Vagina (tissue), 2 donors: ENCODE results near the gene TBC1D16. TPM values are rescaled to one million over a fixed set of nuclear protein-coding genes. Genes with fewer than 3 reads are reported as not detected.
"Not testable (repeated sequence)": the region's sequence is repeated elsewhere in the genome, so short reads cannot be mapped to it uniquely, and the experiment has no call there.

Experiments
- DNase-seq, 2 donors: peaks; one replicate each; pipeline ENCODE4 v3.0.0-alpha.2; 2017; ENCODE audit errors: extremely low spot score in 2 of 2
- H3K27ac ChIP-seq: fragments of 200-600 bp; sonication (generic); one replicate; pipeline ENCODE4 v1.5.1; 2019
- H3K27me3 ChIP-seq: fragments of 200-600 bp; sonication (generic); one replicate; pipeline ENCODE4 v1.5.1; 2019
- H3K36me3 ChIP-seq, 2 donors: fragments of 200-600 bp; sonication (generic); one replicate each; pipeline ENCODE4 v1.5.1; 2017 to 2019
- H3K4me1 ChIP-seq: fragments of 200-600 bp; sonication (generic); one replicate; pipeline ENCODE4 v1.5.1; 2019
- H3K4me3 ChIP-seq, 2 donors: fragments of 200-600 bp; sonication (generic); 1 replicate in 1 of 2; 2 replicates in 1 of 2; pipeline ENCODE4 v1.5.1; 2016 to 2019
- H3K9me3 ChIP-seq: fragments of 200-600 bp; sonication (generic); one replicate; pipeline ENCODE4 v1.5.1; 2019
- POLR2A ChIP-seq, 2 donors: fragments of 450-650 bp; IDR thresholded peaks; one replicate each; pipeline ENCODE4 v1.6.1; 2017; ENCODE audit warnings: antibody characterized with exemption in 2 of 2, mild to moderate bottlenecking in 2 of 2, moderate library complexity in 2 of 2
- POLR2AphosphoS5 ChIP-seq, 2 donors: sonication (generic); formaldehyde crosslinking; IDR thresholded peaks; one replicate each; pipeline ENCODE4 v1.9.0; 2017; ENCODE audit warnings: antibody characterized with exemption in 2 of 2, mild to moderate bottlenecking in 2 of 2, low read depth in 1 of 2; ENCODE audit not compliant: insufficient read depth in 1 of 2
- intact Hi-C: fragments of 100-400 bp; cut with DNase I; formaldehyde crosslinking; loops from one replicate; pipeline ENCODE4 v1.15.1; 2023
- total RNA-seq: library from RNA; depleted of rRNA; stranded (reverse); fragments of >200 nt; gene quantifications from one replicate; pipeline ENCODE4 v1.2.3, GENCODE V29; 2016
- TF ChIP-seq, protein P1 (sequence below), 3 experiments: fragments of 450-650 bp in 2 of 3; fragments of 200-600 bp in 1 of 3; sonication (generic) in 1 of 3; IDR thresholded peaks; one replicate each; pipeline ENCODE4 v1.5.1; 2017 to 2019; ENCODE audit warnings: antibody characterized with exemption in 3 of 3, mild to moderate bottlenecking in 2 of 3, moderate library complexity in 2 of 3

The TBC1D16 gene
- total RNA-seq, 1 donor from 2014 or later = 18.2 TPM

DNA sequence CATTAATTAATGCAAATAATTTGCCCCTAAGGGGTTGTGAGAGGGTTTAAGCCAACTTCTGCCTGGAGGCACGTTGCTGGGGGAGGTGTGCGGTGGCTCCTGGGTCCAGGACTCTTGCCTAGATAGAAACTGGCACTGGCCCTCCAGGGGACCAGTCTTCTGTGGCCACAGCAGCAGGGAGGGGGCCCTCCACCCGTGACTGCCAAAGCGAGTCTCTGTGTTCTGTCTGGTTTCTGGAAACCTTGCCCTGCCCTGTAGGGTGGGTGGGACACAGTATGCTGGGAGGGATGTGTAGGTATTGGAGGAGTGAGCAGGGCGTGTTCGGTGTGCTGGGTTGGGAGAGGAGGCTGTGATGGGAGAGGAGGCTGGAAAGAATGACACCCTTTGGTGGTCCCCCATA is 78.8 kb downstream of the TBC1D16 start:
- no peak for DNase-seq
- Histone ChIP-seq H3K27me3 (no peaks in the 10 kb centered on the region), H3K4me3 (no peak overlapping the region), H3K9me3 (no peaks in the 10 kb centered on the region), H3K27ac (no peak overlapping the region), H3K4me1 (peaks cover 10% of the 10 kb centered on the region), H3K36me3 (no peaks in the 10 kb centered on the region)
- intact Hi-C loops = no loop called here
- no peak for TF ChIP-seq POLR2A (IDR thresholded peaks at IDR 0.05)
- TF ChIP-seq, protein P1, sequence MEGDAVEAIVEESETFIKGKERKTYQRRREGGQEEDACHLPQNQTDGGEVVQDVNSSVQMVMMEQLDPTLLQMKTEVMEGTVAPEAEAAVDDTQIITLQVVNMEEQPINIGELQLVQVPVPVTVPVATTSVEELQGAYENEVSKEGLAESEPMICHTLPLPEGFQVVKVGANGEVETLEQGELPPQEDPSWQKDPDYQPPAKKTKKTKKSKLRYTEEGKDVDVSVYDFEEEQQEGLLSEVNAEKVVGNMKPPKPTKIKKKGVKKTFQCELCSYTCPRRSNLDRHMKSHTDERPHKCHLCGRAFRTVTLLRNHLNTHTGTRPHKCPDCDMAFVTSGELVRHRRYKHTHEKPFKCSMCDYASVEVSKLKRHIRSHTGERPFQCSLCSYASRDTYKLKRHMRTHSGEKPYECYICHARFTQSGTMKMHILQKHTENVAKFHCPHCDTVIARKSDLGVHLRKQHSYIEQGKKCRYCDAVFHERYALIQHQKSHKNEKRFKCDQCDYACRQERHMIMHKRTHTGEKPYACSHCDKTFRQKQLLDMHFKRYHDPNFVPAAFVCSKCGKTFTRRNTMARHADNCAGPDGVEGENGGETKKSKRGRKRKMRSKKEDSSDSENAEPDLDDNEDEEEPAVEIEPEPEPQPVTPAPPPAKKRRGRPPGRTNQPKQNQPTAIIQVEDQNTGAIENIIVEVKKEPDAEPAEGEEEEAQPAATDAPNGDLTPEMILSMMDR (IDR thresholded peaks at IDR 0.05) = no peak
- no peak for TF ChIP-seq POLR2AphosphoS5 (IDR thresholded peaks at IDR 0.05; ENCODE audit: insufficient read depth in 1 of 2, low read depth in 1 of 2)

GRCh38 chr17:79956441-79956735 is 79.3 kb downstream of the TBC1D16 start:
- H3K4me3 ChIP-seq, DNase-seq, H3K9me3 ChIP-seq, intact Hi-C loops, H3K27ac ChIP-seq, H3K27me3 ChIP-seq, H3K36me3 ChIP-seq: not testable (repeated sequence)
- H3K4me1 ChIP-seq = peaks cover 14% of the 10 kb centered on the region

GRCh38 chr17:79955691-79956440 is 79.8 kb downstream of the TBC1D16 start:
- no peaks in the 10 kb centered on the region for H3K36me3 ChIP-seq
- TF ChIP-seq POLR2AphosphoS5 (IDR thresholded peaks at IDR 0.05; ENCODE audit: insufficient read depth in 1 of 2, low read depth in 1 of 2) (no peak), POLR2A (IDR thresholded peaks at IDR 0.05) (no peak)
- TF ChIP-seq, protein P1 (IDR thresholded peaks at IDR 0.05) = no peak
- no peak overlapping the region for H3K4me3 ChIP-seq
- no peak overlapping the region for H3K27ac ChIP-seq
- H3K4me1 ChIP-seq = peaks cover 18% of the 10 kb centered on the region
- no peaks in the 10 kb centered on the region for H3K27me3 ChIP-seq
- no peaks in the 10 kb centered on the region for H3K9me3 ChIP-seq
- intact Hi-C loops = no loop called here
- DNase-seq = no peak

- Histone ChIP-seq H3K4me3 (no peak overlapping the region), H3K4me1 (peaks cover 18% of the 10 kb centered on the region), H3K36me3 (no peaks in the 10 kb centered on the region), H3K27ac (no peak overlapping the region), H3K27me3 (no peaks in the 10 kb centered on the region), H3K9me3 (no peaks in the 10 kb centered on the region)
- no peak for DNase-seq
- intact Hi-C loops = no loop called here
- TF ChIP-seq POLR2A (IDR thresholded peaks at IDR 0.05) (no peak), POLR2AphosphoS5 (IDR thresholded peaks at IDR 0.05; ENCODE audit: insufficient read depth in 1 of 2, low read depth in 1 of 2) (no peak)
- TF ChIP-seq, protein P1 (IDR thresholded peaks at IDR 0.05) = no peak
Measured at GRCh38 chr17:79955167-79955549, 80.5 kb downstream of the TBC1D16 start.

GRCh38 chr17:79954281-79955166 is 81.1 kb downstream of the TBC1D16 start:
- H3K9me3 ChIP-seq = no peaks in the 10 kb centered on the region
- peaks cover 18% of the 10 kb centered on the region for H3K4me1 ChIP-seq
- TF ChIP-seq, protein P1 (IDR thresholded peaks at IDR 0.05) = no peak
- no peaks in the 10 kb centered on the region for H3K27me3 ChIP-seq
- intact Hi-C loops = no loop called here
- H3K27ac ChIP-seq = no peak overlapping the region
- DNase-seq = no peak
- no peak overlapping the region for H3K4me3 ChIP-seq
- peaks cover 0 to 3% of the 10 kb centered on the region in 2 donors for H3K36me3 ChIP-seq
